ENCODE results near the gene CDR2.

GRCh38 chr16:22296225-22297113 is 78.0 kb downstream of the CDR2 start:
- TF ChIP-seq NFATC3 (IDR thresholded peaks at IDR 0.05) (0 out of 2 replicates have a peak, but pooled peaks have one; percentile 18), TCF7 (IDR thresholded peaks at IDR 0.05; ENCODE audit: borderline replicate concordance) (no peak), RNF2 (IDR thresholded peaks at IDR 0.05) (no peak; the same call in 1 of the 2 replicates), POLR2AphosphoS5 (IDR thresholded peaks at IDR 0.05; ENCODE audit: control insufficient read depth, insufficient read depth, low read depth, low read length) (no peak), YY1 (IDR thresholded peaks at IDR 0.05; ENCODE audit: borderline replicate concordance in 1 of 3, control insufficient read depth in 1 of 3, extremely low read depth in 1 of 3, insufficient read depth in 3 of 3, insufficient read length in 1 of 3, insufficient replicate concordance in 2 of 3, low read depth in 1 of 3, low read length in 2 of 3) (no peak), MAFK (IDR thresholded peaks at IDR 0.05; ENCODE audit: low read length) (no peak), KDM4B (IDR thresholded peaks at IDR 0.05; ENCODE audit: borderline replicate concordance in 2 of 2, low read depth in 1 of 2) (no peak)
- TF ChIP-seq, protein P1, sequence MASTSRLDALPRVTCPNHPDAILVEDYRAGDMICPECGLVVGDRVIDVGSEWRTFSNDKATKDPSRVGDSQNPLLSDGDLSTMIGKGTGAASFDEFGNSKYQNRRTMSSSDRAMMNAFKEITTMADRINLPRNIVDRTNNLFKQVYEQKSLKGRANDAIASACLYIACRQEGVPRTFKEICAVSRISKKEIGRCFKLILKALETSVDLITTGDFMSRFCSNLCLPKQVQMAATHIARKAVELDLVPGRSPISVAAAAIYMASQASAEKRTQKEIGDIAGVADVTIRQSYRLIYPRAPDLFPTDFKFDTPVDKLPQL (IDR thresholded peaks at IDR 0.05; ENCODE audit: extremely low read depth, insufficient read length), result no peak
